ENCODE measurements around the gene RGS7.

RGS7 gene

DNA sequence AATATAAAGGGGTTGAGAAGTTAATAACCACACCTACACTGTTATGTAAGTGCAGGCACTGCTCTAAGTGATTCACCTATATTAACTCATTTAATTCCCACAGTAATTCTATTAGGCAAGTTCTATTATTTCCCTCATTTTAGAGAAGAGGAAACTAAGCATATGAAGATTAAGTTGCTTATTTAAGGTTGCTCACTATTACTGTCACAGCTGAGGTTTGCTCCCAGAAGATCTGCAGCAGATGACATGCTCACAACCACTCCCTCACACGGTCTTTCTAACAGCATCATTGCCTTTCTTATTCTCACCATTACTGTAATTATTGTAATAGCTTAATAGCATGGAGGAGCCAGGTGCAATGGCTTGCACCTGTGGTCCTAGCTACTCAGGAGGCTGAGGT lies 548.6 kb downstream of the RGS7 start:
- no peak for DNase-seq (ENCODE audit: low read depth)
- no peak overlapping the region for H3K4me3 ChIP-seq (replicated peaks; ENCODE audit: low read depth, low read length)
- TF ChIP-seq, protein P1, sequence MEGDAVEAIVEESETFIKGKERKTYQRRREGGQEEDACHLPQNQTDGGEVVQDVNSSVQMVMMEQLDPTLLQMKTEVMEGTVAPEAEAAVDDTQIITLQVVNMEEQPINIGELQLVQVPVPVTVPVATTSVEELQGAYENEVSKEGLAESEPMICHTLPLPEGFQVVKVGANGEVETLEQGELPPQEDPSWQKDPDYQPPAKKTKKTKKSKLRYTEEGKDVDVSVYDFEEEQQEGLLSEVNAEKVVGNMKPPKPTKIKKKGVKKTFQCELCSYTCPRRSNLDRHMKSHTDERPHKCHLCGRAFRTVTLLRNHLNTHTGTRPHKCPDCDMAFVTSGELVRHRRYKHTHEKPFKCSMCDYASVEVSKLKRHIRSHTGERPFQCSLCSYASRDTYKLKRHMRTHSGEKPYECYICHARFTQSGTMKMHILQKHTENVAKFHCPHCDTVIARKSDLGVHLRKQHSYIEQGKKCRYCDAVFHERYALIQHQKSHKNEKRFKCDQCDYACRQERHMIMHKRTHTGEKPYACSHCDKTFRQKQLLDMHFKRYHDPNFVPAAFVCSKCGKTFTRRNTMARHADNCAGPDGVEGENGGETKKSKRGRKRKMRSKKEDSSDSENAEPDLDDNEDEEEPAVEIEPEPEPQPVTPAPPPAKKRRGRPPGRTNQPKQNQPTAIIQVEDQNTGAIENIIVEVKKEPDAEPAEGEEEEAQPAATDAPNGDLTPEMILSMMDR (IDR thresholded peaks at IDR 0.05; ENCODE audit: low read length, missing control alignments), result no peak

DNA sequence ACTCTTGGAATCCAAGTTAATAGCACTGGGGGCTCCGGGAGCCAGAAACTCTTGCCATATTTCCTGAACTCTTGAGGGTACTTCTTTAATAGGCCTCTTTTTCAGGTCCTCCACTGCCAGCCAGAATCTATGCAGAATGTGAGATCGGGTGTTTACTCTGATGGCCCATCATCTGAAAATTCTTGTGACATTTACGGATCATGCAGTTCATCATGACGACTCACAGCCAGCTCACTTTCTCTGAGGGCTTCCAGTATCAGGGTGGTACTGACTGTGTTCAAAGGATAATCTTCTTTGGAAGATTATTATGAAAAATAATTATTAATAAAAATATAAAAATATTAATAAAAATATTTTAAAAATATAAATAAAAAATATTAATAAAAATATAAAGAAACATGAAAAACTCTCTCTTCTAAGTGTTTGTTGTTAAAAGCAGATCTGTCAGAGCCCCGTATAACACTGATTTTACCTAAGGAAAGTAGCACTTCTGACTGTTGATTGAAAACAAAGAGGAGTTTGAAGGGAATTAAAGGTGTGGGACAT lies 550.7 kb downstream of the RGS7 start:
- no peak overlapping the region for H3K4me3 ChIP-seq (replicated peaks; ENCODE audit: low read depth, low read length)
- TF ChIP-seq, protein P1 (IDR thresholded peaks at IDR 0.05; ENCODE audit: low read length, missing control alignments), result no peak
- DNase-seq (ENCODE audit: low read depth), result no peak

DNA sequence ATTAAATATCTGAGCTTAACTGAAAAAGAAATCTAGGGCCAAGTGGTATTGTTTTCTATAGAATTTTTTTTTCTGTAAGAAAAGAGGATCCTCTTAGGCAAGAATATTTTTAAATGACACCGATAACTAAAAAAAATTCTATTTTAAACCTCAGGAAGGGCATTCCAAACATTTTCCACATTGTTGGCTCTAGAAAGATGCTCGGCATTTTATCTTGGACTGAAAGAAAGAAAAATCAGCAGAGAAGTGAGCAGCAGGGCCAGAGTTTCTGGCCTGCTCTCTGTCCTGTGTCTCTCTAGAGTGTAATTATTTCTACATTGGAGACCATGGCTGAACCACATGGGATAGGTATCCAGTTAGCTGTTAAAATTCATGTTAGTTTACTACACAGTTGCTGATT lies 552.5 kb downstream of the RGS7 start:
- TF ChIP-seq, protein P1 (IDR thresholded peaks at IDR 0.05; ENCODE audit: low read length, missing control alignments), result no peak
- no peak overlapping the region for H3K4me3 ChIP-seq (replicated peaks; ENCODE audit: low read depth, low read length)
- peak; percentile 37 for DNase-seq (ENCODE audit: low read depth)

DNA sequence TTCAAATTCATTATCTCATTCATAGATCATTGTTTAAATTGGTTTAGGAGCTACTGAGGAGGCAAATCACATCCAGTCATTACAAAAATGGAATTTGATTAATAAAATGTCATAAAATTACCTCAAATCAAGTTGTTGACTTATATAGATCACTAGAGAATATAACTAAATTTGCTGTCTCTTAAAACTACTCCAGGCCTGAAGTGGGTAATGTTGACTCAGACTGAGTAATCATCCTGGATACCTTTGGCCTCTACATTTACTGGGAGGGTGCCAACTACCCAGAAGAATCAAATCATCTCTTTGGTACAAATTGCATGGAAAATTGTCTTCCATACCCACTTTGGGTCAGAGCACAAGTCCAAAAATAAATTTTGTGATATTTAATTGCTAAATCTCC lies 553.9 kb downstream of the RGS7 start:
- TF ChIP-seq, protein P1 (IDR thresholded peaks at IDR 0.05; ENCODE audit: low read length, missing control alignments), result no peak
- H3K4me3 ChIP-seq (replicated peaks; ENCODE audit: low read depth, low read length), result no peak overlapping the region
- DNase-seq (ENCODE audit: low read depth), result peak; percentile 27

DNA sequence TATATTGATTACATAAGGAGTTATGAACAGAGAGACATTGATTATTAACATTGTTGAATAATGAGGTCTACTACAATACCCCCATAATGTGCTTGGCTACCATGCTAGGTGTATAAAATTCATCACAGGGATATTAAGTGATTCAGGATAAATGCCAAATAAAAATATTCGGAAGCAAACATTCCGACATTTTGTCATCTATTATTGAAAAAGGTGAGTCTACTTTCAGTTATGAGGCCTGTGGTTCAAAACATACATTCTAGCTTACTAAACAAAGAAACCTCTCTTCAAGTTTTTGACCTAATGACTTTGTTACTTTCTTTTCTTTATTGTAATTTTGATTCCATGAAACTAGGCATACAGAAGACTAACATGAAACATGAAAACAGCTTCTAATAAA lies 554.7 kb downstream of the RGS7 start:
- DNase-seq (ENCODE audit: low read depth), result no peak
- TF ChIP-seq, protein P1 (IDR thresholded peaks at IDR 0.05; ENCODE audit: low read length, missing control alignments), result no peak
- no peak overlapping the region for H3K4me3 ChIP-seq (replicated peaks; ENCODE audit: low read depth, low read length)

DNA sequence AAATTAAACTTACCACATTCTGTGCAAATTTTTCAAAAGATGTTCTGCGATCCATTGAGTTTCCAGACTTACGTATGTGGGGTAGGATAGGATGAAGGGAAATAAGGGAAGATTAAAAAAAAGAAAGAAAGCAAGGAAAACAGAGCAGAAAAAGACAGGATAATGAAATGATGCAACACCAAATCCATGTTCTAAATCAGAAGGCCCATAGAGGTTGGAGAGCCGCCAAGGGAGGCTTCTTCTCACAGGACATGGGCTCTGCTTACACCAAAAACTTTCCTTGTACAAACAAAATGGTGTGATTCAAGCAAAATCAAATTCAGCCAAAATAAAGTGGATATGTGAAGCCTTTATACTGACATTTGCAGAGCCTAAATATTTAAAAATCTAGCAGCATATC lies 555.6 kb downstream of the RGS7 start:
- DNase-seq (ENCODE audit: low read depth), result peak; percentile 23
- no peak overlapping the region for H3K4me3 ChIP-seq (replicated peaks; ENCODE audit: low read depth, low read length)
- TF ChIP-seq, protein P1 (IDR thresholded peaks at IDR 0.05; ENCODE audit: low read length, missing control alignments), result no peak

DNA sequence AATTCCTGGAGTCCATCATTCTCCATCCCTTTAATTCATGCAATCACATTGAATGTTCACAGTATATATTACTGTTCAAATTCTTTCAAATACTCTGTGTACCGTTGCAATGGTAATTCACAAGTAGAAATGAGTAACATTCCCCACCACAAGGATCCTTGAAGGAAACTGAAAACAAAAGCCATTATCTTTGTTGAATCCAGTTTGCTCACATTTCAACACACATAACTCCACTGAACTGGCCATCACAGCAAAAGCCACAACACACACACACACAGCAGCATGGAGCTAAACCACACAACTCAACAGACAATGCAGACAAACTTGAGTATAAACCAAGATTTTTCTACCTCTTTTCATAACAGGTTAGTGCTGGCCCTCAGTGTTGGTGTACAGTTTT lies 556.7 kb downstream of the RGS7 start:
- H3K4me3 ChIP-seq (replicated peaks; ENCODE audit: low read depth, low read length), result no peak overlapping the region
- no peak for DNase-seq (ENCODE audit: low read depth)
- TF ChIP-seq, protein P1 (IDR thresholded peaks at IDR 0.05; ENCODE audit: low read length, missing control alignments), result no peak

All from fibroblast of pulmonary artery (primary cell).